Stimulated activated CD4-positive, alpha-beta T cell treated with anti-CD3 and anti-CD28 coated beads, TNF-alpha, amount 100 ng/mL, for 48 hours (primary cell): ENCODE results near the gene PADI1.

Source experiments
- DNase-seq, 3 donors: peaks; one replicate each; pipeline ENCODE4 v3.0.0-alpha.2; 2020; ENCODE audit warnings: low read depth in 3 of 3

The PADI1 gene

GRCh38 chr1:17273096-17273495, 68.2 kb downstream of the PADI1 start:
- DNase-seq: no peak

- peak; percentile 19 to 29 (median 19) for DNase-seq
Observed at GRCh38 chr1:17274186-17275170, 69.5 kb downstream of the PADI1 start.

GRCh38 chr1:17276568-17276967, 71.6 kb downstream of the PADI1 start:
- DNase-seq: no peak

GRCh38 chr1:17277511-17278159, 72.7 kb downstream of the PADI1 start:
- DNase-seq: no peak

GRCh38 chr1:17278996-17279830, 74.3 kb downstream of the PADI1 start:
- no peak for DNase-seq

GRCh38 chr1:17280436-17280835, 75.5 kb downstream of the PADI1 start:
- DNase-seq: no peak

- no peak for DNase-seq
Observed at GRCh38 chr1:17280894-17281293, 76.0 kb downstream of the PADI1 start.

- no peak for DNase-seq
Observed at GRCh38 chr1:17281775-17282181, 76.8 kb downstream of the PADI1 start.

GRCh38 chr1:17282836-17283235, 77.9 kb downstream of the PADI1 start:
- no peak for DNase-seq

GRCh38 chr1:17286646-17287045, 81.7 kb downstream of the PADI1 start:
- DNase-seq: no peak

GRCh38 chr1:17287130-17287776, 82.3 kb downstream of the PADI1 start:
- DNase-seq: no peak

GRCh38 chr1:17289721-17290120, 84.8 kb downstream of the PADI1 start:
- no peak for DNase-seq

- DNase-seq: no peak
Observed at GRCh38 chr1:17290553-17290952, 85.6 kb downstream of the PADI1 start.

GRCh38 chr1:17292299-17293160, 87.6 kb downstream of the PADI1 start:
- no peak for DNase-seq

GRCh38 chr1:17293681-17294425, 88.9 kb downstream of the PADI1 start:
- DNase-seq: no peak

GRCh38 chr1:17295292-17295691, 90.4 kb downstream of the PADI1 start:
- no peak for DNase-seq
